HepG2 (cell line): ENCODE measurements around the gene CD300A. TPM values are rescaled to one million over a fixed set of nuclear protein-coding genes. Genes with fewer than 3 reads are reported as not detected.

Source experiments
- ARNTL ChIP-seq: sonication (generic); formaldehyde crosslinking; IDR thresholded peaks from 2 replicates; pipeline ENCODE4 v1.4.0; 2020; ENCODE audit warnings: mild to moderate bottlenecking, missing genetic modification reagents
- ATF7 ChIP-seq, 2 experiments: fragments of 450-650 bp in 1 of 2; sonication (generic) in 1 of 2; formaldehyde crosslinking in 1 of 2; IDR thresholded peaks; 2 replicates each; pipeline versions ENCODE4 v1.4.0 to v1.6.1; 2016 to 2020; ENCODE audit warnings: antibody characterized with exemption in 1 of 2, mild to moderate bottlenecking in 1 of 2, missing genetic modification reagents in 1 of 2
- DR1 ChIP-seq: sonication (generic); formaldehyde crosslinking; IDR thresholded peaks from 2 replicates; pipeline ENCODE4 v1.8.0; 2021; ENCODE audit warnings: mild to moderate bottlenecking, missing genetic modification reagents, inconsistent platforms
- GTF3A ChIP-seq: sonication (generic); formaldehyde crosslinking; conservative IDR thresholded peaks from 2 replicates; pipeline ENCODE4 v1.4.0; 2020; ENCODE audit warnings: mild to moderate bottlenecking, missing genetic modification reagents
- MBNL3 ChIP-seq: fragments of 250-450 bp; sonication (Bioruptor Pico); conservative IDR thresholded peaks from 2 replicates; pipeline ENCODE4 v1.8.0; 2022; ENCODE audit warnings: mild to moderate bottlenecking, inconsistent platforms
- PHF20 ChIP-seq: sonication (generic); formaldehyde crosslinking; IDR thresholded peaks from 2 replicates; pipeline ENCODE4 v1.5.0; 2020; ENCODE audit warnings: mild to moderate bottlenecking, missing genetic modification reagents
- PRMT3 ChIP-seq: sonication (generic); formaldehyde crosslinking; IDR thresholded peaks from 2 replicates; pipeline ENCODE4 v1.8.1; 2022; ENCODE audit warnings: low read depth, mild to moderate bottlenecking, moderate library complexity, missing genetic modification reagents, borderline replicate concordance
- SP4 ChIP-seq: sonication (generic); formaldehyde crosslinking; IDR thresholded peaks from 2 replicates; pipeline ENCODE4 v1.8.1; 2023; ENCODE audit warnings: mild to moderate bottlenecking, missing genetic modification reagents
- ZFX ChIP-seq: sonication (generic); formaldehyde crosslinking; IDR thresholded peaks from 2 replicates; pipeline ENCODE4 v1.4.0; 2020; ENCODE audit warnings: mild to moderate bottlenecking, low read depth, missing genetic modification reagents, moderate library complexity
- ZNF138 ChIP-seq: sonication (generic); formaldehyde crosslinking; IDR thresholded peaks from 2 replicates; pipeline ENCODE4 v1.5.0; 2020; ENCODE audit warnings: mild to moderate bottlenecking, low read depth, missing genetic modification reagents
- ZNF546 ChIP-seq: sonication (generic); formaldehyde crosslinking; conservative IDR thresholded peaks from 2 replicates; pipeline ENCODE4 v1.8.1; 2023; ENCODE audit warnings: mild to moderate bottlenecking, missing genetic modification reagents
- ZNF720 ChIP-seq: sonication (generic); formaldehyde crosslinking; IDR thresholded peaks from 2 replicates; pipeline ENCODE4 v1.4.0; 2020; ENCODE audit warnings: missing genetic modification reagents
- ZNF775 ChIP-seq: sonication (generic); formaldehyde crosslinking; IDR thresholded peaks from 2 replicates; pipeline ENCODE4 v1.4.0; 2020; ENCODE audit warnings: missing genetic modification reagents, mild to moderate bottlenecking, moderate library complexity, borderline replicate concordance
- ZNF782 ChIP-seq: sonication (generic); formaldehyde crosslinking; IDR thresholded peaks from 2 replicates; pipeline ENCODE4 v1.4.0; 2020; ENCODE audit warnings: missing genetic modification reagents, mild to moderate bottlenecking, borderline replicate concordance
- polyA plus RNA-seq, 8 experiments: library from polyadenylated mRNA; depleted of rRNA in 3 of 8; stranded (reverse) in 7 of 8; unstranded in 1 of 8; fragments of >200 nt; fragmentation: Illumina TruSeq in 4 of 8; extraction: Trizol in 4 of 8; gene quantifications; 2 replicates each; pipeline versions ENCODE4 v1.2.1 to v1.2.3, GENCODE V29; 2011 to 2016; ENCODE audit warnings: low read depth in 4 of 8, missing spikeins in 1 of 8, mixed read lengths in 1 of 8; ENCODE audit not compliant: insufficient read depth in 1 of 8
- total RNA-seq, 5 experiments: library from RNA; depleted of rRNA; stranded (reverse); fragments of >200 nt; fragmentation: Illumina TruSeq; extraction: Trizol; gene quantifications; 2 replicates each; pipeline ENCODE4 v1.2.3, GENCODE V29; 2016; ENCODE audit warnings: low read depth in 1 of 5
- TF ChIP-seq, protein P1 (sequence below): sonication (generic); formaldehyde crosslinking; IDR thresholded peaks from 2 replicates; pipeline ENCODE4 v1.4.0; 2020; ENCODE audit warnings: mild to moderate bottlenecking, missing genetic modification reagents
- TF ChIP-seq, protein P2 (sequence below): sonication (generic); formaldehyde crosslinking; IDR thresholded peaks from 2 replicates; pipeline ENCODE4 v1.8.1; 2023; ENCODE audit warnings: missing genetic modification reagents, mild to moderate bottlenecking, borderline replicate concordance
- TF ChIP-seq, protein P3 (sequence below), 2 experiments: sonication (generic) in 1 of 2; formaldehyde crosslinking in 1 of 2; IDR thresholded peaks; 2 replicates each; pipeline versions ENCODE4 v1.5.1 to v1.6.1; 2011 to 2020; ENCODE audit warnings: borderline replicate concordance in 1 of 2, low read depth in 1 of 2, low read length in 1 of 2, mild to moderate bottlenecking in 1 of 2, missing genetic modification reagents in 1 of 2, moderate library complexity in 1 of 2
- TF ChIP-seq, protein P4 (sequence below): sonication (generic); formaldehyde crosslinking; IDR thresholded peaks from 2 replicates; pipeline ENCODE4 v1.4.0; 2020; ENCODE audit warnings: missing genetic modification reagents, borderline replicate concordance

Gene CD300A
- total and polyA plus RNA-seq, 2 of the 13 experiments (the other 11 are each of a cell fraction or from before 2014, with no cell fraction given): not detected

DNA sequence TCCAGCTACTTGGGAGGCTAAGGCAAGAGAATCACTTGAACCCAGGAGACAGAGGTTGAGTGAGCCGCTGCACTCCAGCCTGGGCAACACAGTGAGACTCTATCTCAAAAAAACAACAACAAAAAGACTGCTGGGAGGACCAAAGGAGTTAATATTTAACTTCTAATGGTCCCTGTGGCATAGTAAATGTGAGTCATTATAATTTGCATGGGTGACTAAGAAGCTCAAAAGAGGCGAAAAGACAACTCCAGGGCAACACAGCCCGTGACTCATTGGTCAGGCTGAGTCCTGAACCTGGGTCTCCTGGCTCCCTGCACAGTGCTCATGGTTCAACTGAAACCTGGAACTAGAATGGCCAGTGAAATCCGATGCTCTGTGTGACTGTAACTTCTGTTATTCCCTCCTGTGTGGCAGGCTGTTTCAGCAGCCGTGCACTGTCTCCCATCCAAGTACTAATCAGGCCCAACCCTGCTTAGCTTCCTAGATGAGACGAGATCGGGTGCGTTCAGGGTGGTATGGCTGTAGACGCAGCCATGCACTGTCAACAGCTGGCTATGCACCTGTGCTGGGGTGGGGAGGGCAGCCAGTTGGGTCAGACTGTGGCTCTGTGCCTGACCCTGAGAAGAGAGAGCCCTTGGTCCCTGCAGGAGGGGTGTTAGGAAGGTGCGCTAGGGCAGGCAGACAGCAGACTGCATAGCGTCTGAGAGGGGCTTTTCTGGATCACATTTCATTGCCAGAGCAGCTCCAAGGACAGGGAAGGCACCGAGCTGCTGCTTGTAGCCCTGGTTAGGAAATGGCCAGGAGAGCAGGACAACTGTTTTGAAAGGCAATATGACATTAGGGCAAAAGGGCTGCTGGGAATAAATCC is 49.0 kb upstream of the CD300A start (continued):
- TF ChIP-seq, protein P1, sequence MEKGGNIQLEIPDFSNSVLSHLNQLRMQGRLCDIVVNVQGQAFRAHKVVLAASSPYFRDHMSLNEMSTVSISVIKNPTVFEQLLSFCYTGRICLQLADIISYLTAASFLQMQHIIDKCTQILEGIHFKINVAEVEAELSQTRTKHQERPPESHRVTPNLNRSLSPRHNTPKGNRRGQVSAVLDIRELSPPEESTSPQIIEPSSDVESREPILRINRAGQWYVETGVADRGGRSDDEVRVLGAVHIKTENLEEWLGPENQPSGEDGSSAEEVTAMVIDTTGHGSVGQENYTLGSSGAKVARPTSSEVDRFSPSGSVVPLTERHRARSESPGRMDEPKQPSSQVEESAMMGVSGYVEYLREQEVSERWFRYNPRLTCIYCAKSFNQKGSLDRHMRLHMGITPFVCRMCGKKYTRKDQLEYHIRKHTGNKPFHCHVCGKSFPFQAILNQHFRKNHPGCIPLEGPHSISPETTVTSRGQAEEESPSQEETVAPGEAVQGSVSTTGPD (CRISPR knock-in tag): no peak
- TF ChIP-seq PHF20 (CRISPR knock-in tag) (no peak; the same call in 1 of the 2 replicates), ZNF782 (CRISPR knock-in tag) (no peak), DR1 (CRISPR knock-in tag) (no peak), SP4 (CRISPR knock-in tag) (0 out of 2 replicates have a peak, but pooled peaks have one; percentile 34), ZNF138 (CRISPR knock-in tag) (no peak), ATF7 (IDR thresholded peaks at IDR 0.05) (no peak), ATF7 (CRISPR knock-in tag; IDR thresholded peaks at IDR 0.05) (no peak; the same call in 1 of the 2 replicates), GTF3A (CRISPR knock-in tag) (peak; percentile 100), ZNF775 (CRISPR knock-in tag) (no peak), ZNF720 (no peak), ARNTL (CRISPR knock-in tag) (no peak), ZFX (CRISPR knock-in tag) (0 out of 2 replicates have a peak, but pooled peaks have one; percentile 45), ZNF546 (CRISPR knock-in tag) (0 out of 2 replicates have a peak, but pooled peaks have one; percentile 58), PRMT3 (CRISPR knock-in tag) (no peak), MBNL3 (CRISPR knock-in tag) (no peak)
- TF ChIP-seq, protein P2, sequence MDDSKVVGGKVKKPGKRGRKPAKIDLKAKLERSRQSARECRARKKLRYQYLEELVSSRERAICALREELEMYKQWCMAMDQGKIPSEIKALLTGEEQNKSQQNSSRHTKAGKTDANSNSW: no peak
- TF ChIP-seq, protein P3, sequence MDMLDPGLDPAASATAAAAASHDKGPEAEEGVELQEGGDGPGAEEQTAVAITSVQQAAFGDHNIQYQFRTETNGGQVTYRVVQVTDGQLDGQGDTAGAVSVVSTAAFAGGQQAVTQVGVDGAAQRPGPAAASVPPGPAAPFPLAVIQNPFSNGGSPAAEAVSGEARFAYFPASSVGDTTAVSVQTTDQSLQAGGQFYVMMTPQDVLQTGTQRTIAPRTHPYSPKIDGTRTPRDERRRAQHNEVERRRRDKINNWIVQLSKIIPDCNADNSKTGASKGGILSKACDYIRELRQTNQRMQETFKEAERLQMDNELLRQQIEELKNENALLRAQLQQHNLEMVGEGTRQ (IDR thresholded peaks at IDR 0.05; ENCODE audit: low read depth, low read length): no peak
- TF ChIP-seq, protein P3 (CRISPR knock-in tag; IDR thresholded peaks at IDR 0.05; ENCODE audit: borderline replicate concordance): no peak
- TF ChIP-seq, protein P4, sequence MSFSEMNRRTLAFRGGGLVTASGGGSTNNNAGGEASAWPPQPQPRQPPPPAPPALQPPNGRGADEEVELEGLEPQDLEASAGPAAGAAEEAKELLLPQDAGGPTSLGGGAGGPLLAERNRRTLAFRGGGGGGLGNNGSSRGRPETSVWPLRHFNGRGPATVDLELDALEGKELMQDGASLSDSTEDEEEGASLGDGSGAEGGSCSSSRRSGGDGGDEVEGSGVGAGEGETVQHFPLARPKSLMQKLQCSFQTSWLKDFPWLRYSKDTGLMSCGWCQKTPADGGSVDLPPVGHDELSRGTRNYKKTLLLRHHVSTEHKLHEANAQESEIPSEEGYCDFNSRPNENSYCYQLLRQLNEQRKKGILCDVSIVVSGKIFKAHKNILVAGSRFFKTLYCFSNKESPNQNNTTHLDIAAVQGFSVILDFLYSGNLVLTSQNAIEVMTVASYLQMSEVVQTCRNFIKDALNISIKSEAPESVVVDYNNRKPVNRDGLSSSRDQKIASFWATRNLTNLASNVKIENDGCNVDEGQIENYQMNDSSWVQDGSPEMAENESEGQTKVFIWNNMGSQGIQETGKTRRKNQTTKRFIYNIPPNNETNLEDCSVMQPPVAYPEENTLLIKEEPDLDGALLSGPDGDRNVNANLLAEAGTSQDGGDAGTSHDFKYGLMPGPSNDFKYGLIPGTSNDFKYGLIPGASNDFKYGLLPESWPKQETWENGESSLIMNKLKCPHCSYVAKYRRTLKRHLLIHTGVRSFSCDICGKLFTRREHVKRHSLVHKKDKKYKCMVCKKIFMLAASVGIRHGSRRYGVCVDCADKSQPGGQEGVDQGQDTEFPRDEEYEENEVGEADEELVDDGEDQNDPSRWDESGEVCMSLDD (CRISPR knock-in tag): no peak
